Measurements from ENCODE around the gene DGCR2.
"Not testable (repeated sequence)": the region's sequence is repeated elsewhere in the genome, so short reads cannot be mapped to it uniquely, and the experiment has no call there.

DGCR2 gene, protein sequence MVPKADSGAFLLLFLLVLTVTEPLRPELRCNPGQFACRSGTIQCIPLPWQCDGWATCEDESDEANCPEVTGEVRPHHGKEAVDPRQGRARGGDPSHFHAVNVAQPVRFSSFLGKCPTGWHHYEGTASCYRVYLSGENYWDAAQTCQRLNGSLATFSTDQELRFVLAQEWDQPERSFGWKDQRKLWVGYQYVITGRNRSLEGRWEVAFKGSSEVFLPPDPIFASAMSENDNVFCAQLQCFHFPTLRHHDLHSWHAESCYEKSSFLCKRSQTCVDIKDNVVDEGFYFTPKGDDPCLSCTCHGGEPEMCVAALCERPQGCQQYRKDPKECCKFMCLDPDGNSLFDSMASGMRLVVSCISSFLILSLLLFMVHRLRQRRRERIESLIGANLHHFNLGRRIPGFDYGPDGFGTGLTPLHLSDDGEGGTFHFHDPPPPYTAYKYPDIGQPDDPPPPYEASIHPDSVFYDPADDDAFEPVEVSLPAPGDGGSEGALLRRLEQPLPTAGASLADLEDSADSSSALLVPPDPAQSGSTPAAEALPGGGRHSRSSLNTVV

DNA sequence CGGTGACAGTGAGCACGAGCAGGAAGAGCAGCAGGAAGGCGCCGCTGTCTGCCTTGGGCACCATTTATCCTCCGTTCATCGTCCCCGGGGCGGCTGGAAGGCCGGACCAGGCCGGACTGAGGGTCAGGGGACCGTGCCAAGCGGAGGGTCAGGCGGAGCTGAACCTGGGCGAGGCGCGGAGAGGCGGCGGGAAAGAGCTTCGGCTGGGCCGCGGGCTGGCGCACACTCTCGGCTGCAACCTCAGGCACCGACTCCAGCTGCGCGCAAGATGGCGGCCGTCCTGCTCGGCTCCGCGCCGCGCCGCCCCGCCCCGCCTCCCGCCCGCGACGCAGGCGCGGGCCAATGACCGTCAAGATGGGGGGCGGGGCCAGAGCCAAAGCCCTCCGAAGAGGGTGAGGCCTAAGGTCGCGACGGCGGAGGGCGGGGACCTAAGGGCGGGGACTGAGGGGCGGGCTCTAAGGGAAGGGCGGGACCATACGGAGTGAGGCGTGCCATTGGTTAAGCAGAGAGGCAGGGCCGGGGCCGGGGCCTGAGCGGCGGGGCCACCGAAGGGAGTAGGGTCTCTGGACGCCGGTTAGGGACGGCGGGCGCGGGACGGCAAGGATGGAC is at the start of gene DGCR2:
DGCR2 (minus strand) TSS at position 270 of the 609 bp plus-strand sequence; CDS start at position 64, 206 bp downstream.
- peak; percentile 93 for DNase-seq

DNA sequence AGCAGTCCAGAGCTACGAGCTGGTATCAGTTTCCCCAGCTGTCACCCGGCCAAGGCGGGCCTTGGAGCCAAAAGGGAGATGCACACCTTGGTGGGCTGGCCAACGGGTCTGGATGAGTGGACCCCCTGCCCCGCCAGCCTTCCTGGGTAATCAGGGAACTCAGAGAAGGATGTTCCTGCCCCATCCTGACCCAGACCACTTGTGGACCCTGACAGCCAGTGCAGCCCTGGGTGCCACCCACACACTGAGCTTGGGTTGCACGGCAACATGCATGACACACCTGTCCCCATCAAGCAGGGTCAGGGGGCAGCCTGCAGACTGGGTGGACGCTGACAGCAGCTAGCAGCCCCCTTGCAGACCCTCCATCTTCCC is 47.7 kb upstream of the DGCR2 start:
- DNase-seq: no peak

DNA sequence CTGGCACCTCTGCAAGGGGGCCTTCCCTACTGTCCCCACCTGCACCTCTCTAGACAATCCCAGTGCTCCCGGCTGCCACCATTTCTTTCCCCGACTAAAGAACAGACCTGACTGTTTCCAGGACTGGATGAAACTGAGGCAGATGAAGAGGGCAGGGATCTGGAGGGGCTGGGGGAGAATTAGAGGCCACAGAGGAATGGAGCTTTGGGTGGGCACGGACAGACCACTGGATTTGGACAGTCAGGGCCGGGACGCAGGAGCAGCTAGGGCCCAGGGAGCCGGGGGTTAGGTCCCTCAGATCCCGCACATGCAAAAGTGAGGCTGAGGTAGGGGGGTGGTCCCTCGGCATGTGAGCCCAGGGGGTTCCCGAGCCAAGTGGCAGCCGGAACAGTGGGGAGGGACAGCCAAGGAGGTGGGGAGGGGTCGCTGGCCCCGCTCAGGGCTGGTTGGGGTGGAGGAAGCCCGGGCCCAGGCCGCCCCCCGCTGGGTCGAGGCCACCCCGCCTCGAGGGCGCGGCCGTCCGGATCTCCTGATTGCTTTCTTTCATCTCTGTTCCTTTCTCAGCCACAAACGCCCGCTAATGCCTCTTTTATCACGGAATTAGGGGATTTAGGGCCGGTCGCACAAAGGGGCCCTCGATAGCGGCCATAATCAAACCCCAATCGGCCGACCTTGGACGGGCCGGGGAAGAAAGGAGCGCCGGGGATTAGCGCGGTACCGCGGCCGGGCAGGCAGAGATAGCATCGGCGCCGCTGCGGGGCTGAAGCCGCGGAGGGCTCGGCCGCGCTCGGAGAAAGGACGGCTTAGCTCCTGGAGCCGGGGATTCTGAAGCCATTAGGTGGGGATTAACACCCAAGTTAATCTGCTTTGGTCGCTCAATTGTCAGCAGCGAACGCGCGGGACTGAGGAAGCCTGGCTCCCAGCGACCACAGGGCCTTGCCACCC is 47.1 kb upstream of the DGCR2 start:
- DNase-seq: no peak

DNA sequence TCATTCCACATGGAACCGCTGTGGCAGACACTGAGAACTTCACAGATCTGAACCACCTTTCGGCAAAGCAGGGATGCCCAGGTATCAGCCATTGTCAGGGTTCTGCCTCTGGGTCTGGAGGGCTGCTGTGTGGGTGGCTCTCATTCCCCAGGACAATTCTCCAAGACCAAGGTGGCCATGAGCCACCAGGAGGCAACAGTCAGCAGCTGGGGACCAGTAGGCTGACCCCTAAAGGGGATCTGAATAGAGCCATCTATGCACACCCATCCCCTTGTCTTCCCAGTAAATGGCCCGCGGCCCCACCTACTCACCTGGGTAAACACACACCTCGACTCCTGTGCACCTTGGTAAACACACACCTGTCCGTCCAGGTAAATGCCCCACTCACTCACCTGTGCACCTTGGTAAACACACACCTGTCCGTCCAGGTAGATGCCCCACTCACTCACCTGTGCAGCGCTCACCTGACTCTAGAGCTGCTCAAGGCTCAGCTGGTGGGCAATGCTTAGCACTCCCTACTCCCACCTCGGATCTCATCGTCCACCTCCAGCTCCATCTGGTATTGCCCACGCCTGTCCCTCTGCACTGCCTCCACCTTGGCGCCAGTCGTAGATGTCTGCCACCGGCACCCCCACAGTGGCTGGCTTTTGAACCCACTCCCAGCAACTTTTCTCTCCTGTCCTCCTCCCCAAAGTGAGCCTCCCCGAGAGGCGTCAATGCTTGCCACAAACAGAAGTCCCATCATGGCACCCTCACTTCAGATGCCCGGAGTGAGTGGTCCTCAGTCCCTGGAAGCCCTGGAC is 46.1 kb upstream of the DGCR2 start:
- no peak for DNase-seq

DNA sequence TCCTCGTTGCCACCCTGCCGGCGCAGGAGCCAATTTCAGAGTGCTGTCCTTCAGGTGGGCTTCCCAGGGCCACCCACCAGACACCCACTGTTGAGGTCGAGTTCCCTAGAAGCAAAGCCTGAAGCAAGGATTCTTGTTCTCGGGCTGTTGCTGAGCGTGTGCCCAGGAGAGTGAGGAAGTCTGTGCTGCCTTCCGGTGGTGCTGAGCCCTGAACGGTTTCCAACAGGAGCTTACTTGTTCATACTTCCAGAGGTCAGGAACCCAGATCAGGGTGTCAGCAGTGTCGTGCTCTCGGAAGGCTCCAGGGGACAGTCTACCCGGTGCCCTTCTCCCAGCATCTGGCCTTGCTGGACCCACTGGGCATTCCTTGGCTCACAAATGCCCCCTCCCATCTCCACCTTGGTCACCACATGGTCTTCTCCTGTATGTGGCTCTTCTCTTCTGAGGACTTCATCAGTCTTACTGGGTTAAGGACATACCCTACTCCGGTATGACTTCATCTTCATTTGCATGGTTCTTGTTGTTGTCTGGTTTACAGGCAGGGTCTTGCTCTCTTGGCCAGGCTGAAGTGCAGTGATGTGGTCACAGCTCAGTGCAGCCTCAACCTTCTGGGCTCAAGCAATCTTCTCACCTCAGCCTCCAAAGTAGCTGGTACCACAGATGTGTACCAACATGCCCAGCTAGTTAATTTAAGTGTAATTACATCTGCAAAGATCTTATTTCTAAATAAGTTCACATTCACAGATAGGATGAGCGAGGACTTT is 45.1 kb upstream of the DGCR2 start:
- no peak for DNase-seq

DNA sequence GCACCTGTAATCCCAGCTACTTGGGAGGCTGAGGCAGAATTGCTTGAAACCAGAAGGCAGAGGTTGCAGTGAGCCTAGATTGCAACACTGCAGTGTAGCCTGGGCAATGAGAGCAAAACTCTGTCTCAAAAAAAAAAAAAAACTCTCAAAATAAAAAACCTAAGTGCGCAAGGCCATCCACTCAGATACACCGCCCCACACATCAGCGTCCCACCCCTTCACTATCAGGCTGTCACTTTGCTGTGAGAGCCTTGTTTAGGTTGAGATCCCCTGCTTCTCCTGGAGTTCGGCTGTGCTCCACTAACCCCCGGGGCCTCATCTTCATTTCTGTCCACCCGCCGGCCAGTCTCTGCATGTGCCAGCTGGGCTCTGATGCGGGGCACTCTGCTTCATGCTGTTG is 44.2 kb upstream of the DGCR2 start:
- no peak for DNase-seq

DNA sequence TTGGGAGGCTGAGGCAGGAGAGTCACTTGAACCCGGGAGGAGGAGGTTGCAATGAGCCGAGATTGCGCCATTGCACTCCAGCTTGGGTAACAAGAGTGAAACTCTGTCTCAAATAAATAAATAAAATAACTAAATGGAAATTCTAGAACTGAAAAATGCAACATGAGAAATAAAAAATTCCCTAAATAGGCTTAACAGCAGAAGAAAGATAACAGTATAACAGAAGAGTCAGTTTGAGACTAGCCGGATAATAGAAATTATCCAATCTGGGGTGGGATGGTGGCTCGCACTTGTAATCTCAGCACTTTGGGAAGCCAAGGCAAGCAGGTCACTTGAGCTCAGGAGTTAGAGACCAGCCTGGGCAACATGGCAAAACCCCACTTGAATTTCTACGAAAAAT is 42.2 kb upstream of the DGCR2 start:
- DNase-seq: no peak

DNA sequence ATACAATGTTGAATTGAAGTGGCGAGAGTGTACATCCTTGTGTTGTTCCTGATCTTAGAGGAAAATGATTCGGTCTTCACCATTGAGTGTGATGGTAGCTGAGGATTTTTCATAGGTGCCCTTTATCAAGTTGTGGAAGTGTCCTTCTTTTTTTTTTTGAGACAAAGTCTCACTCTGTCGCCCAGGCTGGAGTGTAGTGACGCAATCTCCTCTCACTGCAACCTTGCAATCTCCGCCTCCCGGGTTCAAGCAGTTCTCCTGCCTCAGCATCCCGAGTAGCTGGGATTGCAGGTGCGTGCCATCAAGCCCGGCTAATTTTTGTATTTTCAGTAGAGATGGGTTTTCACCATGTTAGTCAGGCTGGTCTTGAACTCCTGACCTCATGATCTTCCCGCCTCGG is 36.4 kb upstream of the DGCR2 start:
- not testable (repeated sequence) for DNase-seq

DNA sequence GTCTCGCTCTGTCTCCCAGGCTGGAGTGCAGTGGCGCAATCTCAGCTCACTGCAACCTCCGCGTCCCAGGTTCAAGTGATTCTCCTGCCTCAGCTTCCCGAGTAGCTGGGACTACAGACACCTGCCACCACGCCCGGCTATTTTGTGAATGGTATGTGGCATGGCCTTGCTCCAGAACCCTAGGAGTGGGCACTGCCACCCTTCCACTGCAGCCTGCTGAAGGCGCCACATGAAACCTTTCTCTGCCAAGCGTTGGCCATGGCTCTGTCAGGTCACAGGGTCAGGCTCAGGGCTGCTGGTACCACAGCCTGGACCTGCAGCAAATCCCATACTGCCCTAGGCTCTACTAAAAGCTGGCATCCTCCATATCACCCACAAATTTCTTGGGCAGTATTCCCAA is 33.9 kb upstream of the DGCR2 start:
- DNase-seq: not testable (repeated sequence)

DNA sequence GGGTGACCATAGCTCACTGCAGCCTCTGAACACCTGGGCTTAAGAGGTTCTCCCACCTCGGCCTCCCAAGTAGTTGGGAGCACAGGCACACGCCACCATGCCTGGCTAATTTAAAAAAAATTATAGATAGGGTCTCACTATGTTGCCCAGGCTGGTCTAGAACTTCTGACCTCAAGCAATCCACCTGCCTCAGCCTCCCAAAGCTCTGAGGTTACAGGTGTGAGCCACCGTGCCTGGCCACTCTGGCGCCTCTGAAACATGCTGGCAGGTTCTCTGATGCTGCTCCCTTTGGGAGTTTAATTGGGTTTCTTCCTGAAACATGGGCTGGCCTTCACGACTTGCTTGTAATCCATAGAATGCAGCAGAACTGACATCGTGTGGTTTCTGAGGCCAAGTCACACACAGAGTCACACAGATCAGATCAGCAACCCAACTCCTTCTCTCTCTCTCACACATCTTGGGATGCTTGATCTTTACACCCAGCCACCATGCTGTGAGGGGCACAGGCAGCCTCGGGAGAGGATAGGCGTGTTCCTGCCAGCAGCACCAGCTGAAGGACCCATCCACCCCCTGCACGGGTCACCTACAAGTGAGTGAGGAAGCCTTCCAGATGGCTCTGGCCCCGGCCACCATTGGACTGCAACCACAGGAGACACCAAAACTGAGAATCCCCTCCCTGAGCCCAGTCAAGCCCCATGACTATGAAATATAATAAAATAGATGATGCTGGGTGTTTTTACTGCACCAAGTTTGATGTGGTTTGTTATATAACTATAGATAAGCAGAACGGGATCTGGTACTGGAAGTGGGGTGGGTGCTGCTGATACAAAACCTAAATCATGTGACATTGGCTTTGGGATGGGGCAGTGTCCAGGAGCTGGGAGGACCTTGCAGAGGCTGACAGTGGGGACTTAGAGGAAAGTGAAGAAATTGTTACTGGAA is 31.0 kb upstream of the DGCR2 start:
- no peak for DNase-seq

DNA sequence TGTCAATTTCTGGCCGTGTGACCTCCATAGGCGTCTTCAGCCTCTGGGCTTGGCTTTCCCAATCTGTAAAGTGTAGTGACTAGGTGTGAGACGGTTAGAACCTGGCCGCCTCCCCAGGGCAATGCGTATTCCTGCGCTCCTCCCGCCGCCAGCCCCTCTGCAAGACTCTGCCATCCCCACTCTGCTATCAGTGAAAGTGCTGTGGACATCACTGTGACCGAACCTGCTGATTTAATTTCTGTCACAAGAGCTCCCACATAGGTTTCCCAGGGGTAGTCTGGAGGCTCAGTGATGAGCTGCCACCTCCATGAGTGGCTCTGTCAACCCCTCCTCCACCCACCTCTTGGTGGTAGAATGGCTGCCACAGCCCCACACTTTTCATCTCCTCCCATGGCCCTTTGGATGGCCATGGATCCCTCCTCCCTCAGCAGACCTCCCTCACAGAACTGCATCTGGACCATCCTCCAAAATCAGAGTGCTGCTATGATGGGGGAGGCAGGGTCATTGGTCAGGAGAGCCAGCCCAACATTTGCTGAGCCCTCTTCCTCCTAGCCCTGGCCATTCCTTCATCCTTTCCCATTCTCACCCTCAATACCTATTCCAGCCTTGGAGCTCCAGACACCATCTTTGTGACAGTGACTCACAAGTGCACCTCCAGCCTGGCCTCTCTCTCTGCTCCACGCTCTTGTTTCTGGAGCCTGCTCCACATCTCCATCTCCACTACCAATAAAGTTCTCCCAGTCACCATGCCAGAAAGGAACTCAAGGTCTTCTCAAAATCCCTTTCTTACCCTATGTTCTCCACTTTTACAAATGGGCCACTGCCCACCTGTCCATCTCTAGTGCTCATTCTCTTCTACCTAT is 29.3 kb upstream of the DGCR2 start:
- no peak for DNase-seq

DNA sequence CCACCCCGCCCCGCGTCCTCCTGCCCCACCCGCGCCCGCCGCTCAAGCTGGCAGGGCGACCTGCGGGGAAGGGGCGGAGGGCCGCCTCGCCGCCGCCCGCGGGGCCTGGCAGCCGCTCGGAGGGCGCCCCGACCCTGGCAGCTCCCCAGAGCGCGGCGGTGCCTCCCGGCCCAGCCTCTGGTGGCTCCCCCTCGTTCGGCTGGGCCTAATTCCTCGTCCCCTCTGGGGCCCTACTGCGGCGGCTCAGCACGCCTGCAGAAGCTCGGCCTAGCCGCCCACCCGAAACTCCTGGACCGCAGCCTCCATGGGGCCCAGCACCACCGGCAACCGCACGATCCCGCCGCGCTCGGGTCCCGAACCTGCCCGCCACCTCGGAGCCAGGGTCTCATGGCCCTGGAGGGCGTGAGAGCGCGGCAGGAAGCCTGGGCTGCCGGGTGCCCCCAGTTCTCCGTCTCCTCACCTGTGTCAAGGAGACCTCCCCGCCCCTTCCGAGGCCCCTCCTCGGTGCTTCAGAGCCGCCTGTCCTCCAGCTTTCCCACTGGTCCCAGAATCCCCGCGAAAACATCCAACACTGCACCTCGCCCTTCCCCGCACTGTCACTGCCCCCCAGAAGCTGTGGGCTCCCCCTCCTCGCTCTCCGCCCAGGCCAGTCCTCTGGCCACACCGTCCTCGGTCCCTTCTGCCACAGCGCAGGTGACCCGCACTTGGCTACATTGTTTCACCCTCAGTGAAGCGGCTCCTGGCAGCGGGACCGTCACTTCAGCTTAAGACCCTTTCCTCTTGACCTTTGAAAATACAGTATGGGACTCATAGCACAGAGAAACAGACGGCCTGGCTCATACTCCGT is 28.5 kb upstream of the DGCR2 start:
- DNase-seq: no peak

DNA sequence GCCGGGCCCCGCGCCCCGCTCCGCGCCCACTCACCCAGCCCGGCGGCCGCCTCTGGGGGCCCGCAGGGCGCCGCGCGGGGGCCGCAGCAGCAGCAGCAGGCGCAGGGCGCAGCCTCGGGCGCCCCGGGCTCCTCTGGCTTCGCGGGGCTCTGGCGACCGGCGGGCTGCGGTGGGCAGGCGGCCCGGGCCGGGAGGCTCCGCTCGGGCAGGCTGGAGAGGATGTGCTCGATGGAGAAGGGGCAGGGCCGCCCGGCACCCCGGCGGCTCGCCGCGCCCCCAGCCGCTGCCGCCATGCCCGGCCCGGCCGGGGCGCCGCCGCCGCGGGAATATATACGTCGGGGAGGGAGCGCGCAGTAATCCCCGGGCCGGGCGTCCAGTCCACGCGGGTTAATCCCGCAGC is 27.8 kb upstream of the DGCR2 start, which contains the start of gene GSC2:
GSC2 (minus strand) TSS at position 302 of the 400 bp plus-strand sequence; CDS start at position 293, 9 bp downstream.
- DNase-seq: no peak

DNA sequence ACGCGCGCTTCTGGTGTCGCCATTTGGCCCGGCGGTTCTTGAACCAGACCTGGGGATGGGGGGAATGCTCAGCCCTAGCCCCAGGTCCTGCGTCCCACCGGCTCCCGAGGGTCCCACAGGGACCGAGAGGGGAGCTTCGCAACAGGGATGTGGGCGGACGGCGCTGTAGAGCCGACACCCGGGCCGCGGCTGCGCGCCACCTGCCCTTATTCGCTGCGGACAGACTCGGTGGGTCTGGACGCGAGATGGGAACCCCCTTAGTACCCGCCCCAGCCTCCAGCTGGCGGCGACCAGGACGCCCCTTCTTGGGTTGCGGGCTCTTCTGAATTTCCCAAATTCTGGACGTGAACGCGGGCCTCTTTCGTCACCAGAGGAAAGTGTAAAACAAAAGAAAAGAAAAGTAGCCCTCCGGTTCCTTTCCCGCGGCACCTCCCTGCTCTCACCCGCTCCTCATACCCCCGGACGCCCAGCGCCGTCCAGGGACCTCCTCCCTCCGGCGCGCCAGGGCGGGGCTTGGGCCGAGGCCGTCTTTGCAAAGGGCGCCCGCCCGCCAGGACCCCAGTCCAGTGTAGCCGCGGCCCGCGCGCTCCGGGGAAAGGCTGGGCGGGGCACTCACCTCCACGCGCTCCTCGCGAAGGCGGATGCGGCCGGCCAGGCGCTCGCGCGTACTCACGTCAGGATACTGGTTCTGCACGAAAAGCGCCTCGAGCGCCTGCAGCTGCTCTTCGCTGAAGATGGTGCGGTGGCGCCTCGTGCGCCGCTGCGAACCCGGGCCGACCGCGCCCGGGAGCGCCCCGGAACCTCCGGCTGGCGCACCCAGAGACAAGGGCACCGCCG is 27.1 kb upstream of the DGCR2 start:
- DNase-seq: peak; percentile 20

DNA sequence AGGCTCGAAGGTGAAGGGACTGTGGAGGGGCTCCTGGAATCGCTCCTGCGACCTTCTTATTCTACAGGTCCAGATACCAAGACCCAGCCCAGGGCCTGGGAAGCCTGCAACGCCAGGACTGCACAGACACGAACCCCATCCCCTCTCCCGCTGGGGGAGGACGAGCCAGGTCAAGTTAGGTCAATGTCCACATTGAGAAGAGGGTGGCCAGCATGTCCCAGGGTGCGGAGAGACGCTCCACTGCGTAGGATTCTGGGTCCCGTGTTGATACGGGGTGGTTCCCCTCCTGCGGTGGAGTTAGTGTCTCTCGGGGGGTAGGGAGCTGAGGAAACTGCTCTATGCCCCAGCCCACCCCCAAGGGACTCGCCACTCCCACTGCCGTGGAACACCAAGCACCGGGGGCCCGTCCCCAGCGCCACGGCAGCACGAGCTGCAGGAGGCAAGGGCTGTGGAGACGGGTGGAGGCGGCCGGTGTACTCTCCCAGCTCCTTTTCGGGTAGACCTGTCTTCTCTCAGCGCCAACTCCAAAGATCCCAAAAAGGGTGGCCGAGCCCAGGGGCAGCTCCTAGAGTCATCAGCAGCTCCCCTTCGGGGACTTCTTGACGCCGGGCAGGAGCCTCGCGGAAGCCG is 26.3 kb upstream of the DGCR2 start:
- DNase-seq: no peak

DNA sequence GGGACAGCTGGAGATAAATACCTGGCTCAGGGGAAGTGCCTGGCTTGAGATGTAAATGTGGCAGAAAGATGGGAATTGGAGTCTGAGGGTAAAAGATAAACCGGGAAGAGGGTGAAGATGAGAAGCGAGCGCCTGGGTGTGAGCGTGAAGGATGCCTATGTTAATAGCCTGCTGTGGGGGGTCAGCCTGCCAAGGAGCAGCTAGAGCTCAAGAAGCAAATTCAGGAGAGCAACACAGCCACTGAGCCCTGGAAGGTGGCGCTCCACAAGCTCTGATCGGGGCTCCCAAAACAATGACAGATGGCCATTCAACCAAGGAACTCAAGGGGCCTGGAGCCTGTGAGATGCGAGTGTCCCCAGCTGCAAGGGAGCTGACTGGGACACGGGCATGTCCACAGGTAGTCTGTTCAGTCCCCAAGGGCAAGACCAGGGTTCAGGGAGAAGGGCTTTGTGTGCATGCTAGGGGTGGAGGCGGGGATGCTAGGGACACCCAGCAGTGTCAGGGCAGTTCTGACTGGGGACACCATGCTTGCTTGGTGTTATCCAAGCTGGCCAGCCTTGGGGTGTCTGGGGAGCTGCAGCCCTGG is 25.1 kb upstream of the DGCR2 start:
- DNase-seq: no peak
